ENCODE measurements around the gene IFTAP.

The IFTAP gene

DNA sequence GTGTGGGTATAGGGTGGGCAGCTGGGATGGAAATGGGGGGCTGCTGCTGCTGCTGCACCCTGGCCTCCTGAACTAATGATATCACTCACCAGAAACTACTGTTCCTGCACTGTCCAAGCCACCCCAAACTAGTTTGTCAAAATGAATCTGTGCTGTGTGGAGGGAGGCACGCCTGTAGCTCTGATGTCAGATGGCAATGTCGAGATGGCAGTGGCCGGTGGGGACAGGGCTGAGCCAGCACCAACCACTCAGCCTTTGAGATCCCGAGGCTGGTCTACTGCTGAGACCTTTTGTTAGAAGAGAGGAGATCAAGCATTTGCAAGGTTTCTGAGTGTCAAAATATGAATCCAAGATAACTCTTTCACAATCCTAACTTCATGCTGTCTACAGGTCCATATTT is 25.2 kb upstream of the IFTAP start:
- Histone ChIP-seq H4K20me1 (ENCODE audit: insufficient read depth, low read length) (peaks cover 37% of the 10 kb centered on the region), H3K9me3 (ENCODE audit: insufficient read depth, low read length, severe bottlenecking) (no peaks in the 10 kb centered on the region), H3K27ac (ENCODE audit: low read length) (peak overlapping the region; percentile 92), H2AFZ (ENCODE audit: low read depth, low read length) (no peak overlapping the region), H3K4me1 (ENCODE audit: insufficient read depth, low read length) (peaks cover 72% of the 10 kb centered on the region), H3K27me3 (ENCODE audit: insufficient read depth, low read length, poor library complexity) (no peaks in the 10 kb centered on the region), H3K79me2 (ENCODE audit: insufficient read depth, low read length) (peaks cover 94% of the 10 kb centered on the region), H3K36me3 (ENCODE audit: insufficient read depth, low read length) (peaks cover 60% of the 10 kb centered on the region), H3K4me3 (ENCODE audit: low read depth in 1 of 2, low read length in 2 of 2) (peak overlapping the region; percentile 66 to 88), H3K9ac (ENCODE audit: low read depth, low read length) (peak overlapping the region; percentile 81), H3K4me2 (ENCODE audit: insufficient read depth, low read length) (peak overlapping the region; percentile 73)
- ATAC-seq (ENCODE audit: insufficient read depth, low read depth) (peak; percentile 56), DNase-seq (peak; percentile 81)
- TF ChIP-seq, protein P1, sequence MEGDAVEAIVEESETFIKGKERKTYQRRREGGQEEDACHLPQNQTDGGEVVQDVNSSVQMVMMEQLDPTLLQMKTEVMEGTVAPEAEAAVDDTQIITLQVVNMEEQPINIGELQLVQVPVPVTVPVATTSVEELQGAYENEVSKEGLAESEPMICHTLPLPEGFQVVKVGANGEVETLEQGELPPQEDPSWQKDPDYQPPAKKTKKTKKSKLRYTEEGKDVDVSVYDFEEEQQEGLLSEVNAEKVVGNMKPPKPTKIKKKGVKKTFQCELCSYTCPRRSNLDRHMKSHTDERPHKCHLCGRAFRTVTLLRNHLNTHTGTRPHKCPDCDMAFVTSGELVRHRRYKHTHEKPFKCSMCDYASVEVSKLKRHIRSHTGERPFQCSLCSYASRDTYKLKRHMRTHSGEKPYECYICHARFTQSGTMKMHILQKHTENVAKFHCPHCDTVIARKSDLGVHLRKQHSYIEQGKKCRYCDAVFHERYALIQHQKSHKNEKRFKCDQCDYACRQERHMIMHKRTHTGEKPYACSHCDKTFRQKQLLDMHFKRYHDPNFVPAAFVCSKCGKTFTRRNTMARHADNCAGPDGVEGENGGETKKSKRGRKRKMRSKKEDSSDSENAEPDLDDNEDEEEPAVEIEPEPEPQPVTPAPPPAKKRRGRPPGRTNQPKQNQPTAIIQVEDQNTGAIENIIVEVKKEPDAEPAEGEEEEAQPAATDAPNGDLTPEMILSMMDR (IDR thresholded peaks at IDR 0.05; ENCODE audit: borderline replicate concordance, extremely low read depth, low read length, poor library complexity, severe bottlenecking): no peak
- no peak for TF ChIP-seq EZH2 (IDR thresholded peaks at IDR 0.05; ENCODE audit: borderline replicate concordance, low read depth, low read length, severe bottlenecking)

DNA sequence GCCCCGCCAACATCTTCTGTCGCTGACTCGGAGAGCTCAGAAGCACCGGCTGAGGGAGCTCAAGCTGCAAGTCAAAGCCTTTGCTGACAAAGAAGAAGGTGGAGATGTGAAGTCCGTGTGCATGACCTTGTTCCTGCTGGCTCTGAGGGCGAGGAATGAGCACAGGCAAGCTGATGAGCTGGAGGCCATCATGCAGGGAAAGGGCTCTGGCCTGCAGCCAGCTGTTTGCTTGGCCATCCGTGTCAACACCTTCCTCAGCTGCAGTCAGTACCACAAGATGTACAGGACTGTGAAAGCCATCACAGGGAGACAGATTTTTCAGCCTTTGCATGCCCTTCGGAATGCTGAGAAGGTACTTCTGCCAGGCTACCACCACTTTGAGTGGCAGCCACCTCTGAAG is 19.8 kb upstream of the IFTAP start:
- peaks cover 80% of the 10 kb centered on the region for H4K20me1 ChIP-seq (ENCODE audit: insufficient read depth, low read length)
- peak overlapping the region; percentile 81; the same call in 1 of the 2 replicates for H3K9ac ChIP-seq (ENCODE audit: low read depth, low read length)
- H3K36me3 ChIP-seq (ENCODE audit: insufficient read depth, low read length): peaks cover 99% of the 10 kb centered on the region
- H3K9me3 ChIP-seq (ENCODE audit: insufficient read depth, low read length, severe bottlenecking): no peaks in the 10 kb centered on the region
- DNase-seq: no peak
- peak overlapping the region; percentile 73 for H3K4me2 ChIP-seq (ENCODE audit: insufficient read depth, low read length)
- TF ChIP-seq EZH2 (IDR thresholded peaks at IDR 0.05; ENCODE audit: borderline replicate concordance, low read depth, low read length, severe bottlenecking): no peak
- TF ChIP-seq, protein P1 (IDR thresholded peaks at IDR 0.05; ENCODE audit: borderline replicate concordance, extremely low read depth, low read length, poor library complexity, severe bottlenecking): no peak
- H3K79me2 ChIP-seq (ENCODE audit: insufficient read depth, low read length): peaks cover 100% of the 10 kb centered on the region
- H3K4me3 ChIP-seq (ENCODE audit: low read depth in 1 of 2, low read length in 2 of 2): peak overlapping the region in 1 of 2 experiments; percentile 66; a peak in 2 of 4 replicates
- no peaks in the 10 kb centered on the region for H3K27me3 ChIP-seq (ENCODE audit: insufficient read depth, low read length, poor library complexity)
- H3K27ac ChIP-seq (ENCODE audit: low read length): peak overlapping the region; percentile 64
- H2AFZ ChIP-seq (ENCODE audit: low read depth, low read length): no peak overlapping the region
- no peak for ATAC-seq (ENCODE audit: insufficient read depth, low read depth)
- peaks cover 82% of the 10 kb centered on the region for H3K4me1 ChIP-seq (ENCODE audit: insufficient read depth, low read length)

DNA sequence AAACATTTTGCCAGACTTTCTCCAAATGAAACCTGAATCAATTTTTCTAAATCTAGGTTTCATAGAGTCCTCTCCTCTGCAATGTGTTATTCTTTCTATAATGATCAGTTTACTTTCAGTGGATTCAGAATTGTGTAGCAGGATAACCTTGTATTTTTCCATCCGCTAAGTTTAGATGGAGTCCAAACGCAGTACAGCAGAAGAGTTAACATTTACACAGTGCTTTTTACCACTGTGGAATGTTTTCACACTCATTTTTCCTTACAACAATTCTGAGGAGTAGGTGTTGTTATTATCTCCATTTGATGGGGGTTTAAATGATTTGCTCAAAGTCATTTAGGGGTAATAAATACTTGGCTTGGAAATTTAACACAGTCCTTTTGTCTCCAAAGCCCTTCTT is 16.9 kb upstream of the IFTAP start:
- Histone ChIP-seq H3K79me2 (ENCODE audit: insufficient read depth, low read length) (peaks cover 90% of the 10 kb centered on the region), H4K20me1 (ENCODE audit: insufficient read depth, low read length) (peaks cover 67% of the 10 kb centered on the region), H3K27ac (ENCODE audit: low read length) (0 out of 2 replicates have a peak overlapping the region, but pooled peaks have one; percentile 2), H3K4me3 (ENCODE audit: low read depth in 1 of 2, low read length in 2 of 2) (peak overlapping the region in 1 of 2 experiments; percentile 66; a peak in 2 of 4 replicates), H3K9me3 (ENCODE audit: insufficient read depth, low read length, severe bottlenecking) (peaks cover 6% of the 10 kb centered on the region), H3K9ac (ENCODE audit: low read depth, low read length) (no peak overlapping the region), H3K27me3 (ENCODE audit: insufficient read depth, low read length, poor library complexity) (no peaks in the 10 kb centered on the region), H3K36me3 (ENCODE audit: insufficient read depth, low read length) (peaks cover 92% of the 10 kb centered on the region), H2AFZ (ENCODE audit: low read depth, low read length) (no peak overlapping the region), H3K4me2 (ENCODE audit: insufficient read depth, low read length) (peak overlapping the region; percentile 73), H3K4me1 (ENCODE audit: insufficient read depth, low read length) (peaks cover 69% of the 10 kb centered on the region)
- TF ChIP-seq, protein P1 (IDR thresholded peaks at IDR 0.05; ENCODE audit: borderline replicate concordance, extremely low read depth, low read length, poor library complexity, severe bottlenecking): no peak
- TF ChIP-seq EZH2 (IDR thresholded peaks at IDR 0.05; ENCODE audit: borderline replicate concordance, low read depth, low read length, severe bottlenecking): no peak
- DNase-seq (no peak), ATAC-seq (ENCODE audit: insufficient read depth, low read depth) (no peak)
